HEK293 (cell line): ENCODE measurements around the gene GNLY.

ENCODE experiments used
- CTCF ChIA-PET: fragments of 350-600 bp; formaldehyde crosslinking; extraction: SDS; loops from one replicate; lab custom pipeline; 2021; ENCODE audit warnings: antibody characterized with exemption; lab: Yijun Ruan, JAX
- POLR2A ChIA-PET: fragments of 300-600 bp; formaldehyde crosslinking; extraction: SDS; loops from one replicate; lab custom pipeline; 2020; ENCODE audit warnings: antibody characterized with exemption, inconsistent platforms; lab: Yijun Ruan, JAX
- H3K27ac ChIP-seq: fragments of 200-500 bp; sonication (Bioruptor generic); 2 replicates; pipeline ENCODE4 v1.5.1; 2014; ENCODE audit warnings: low read depth, low read length, control low read depth, inconsistent platforms; ENCODE audit errors: extremely low read depth
- H3K36me3 ChIP-seq, 2 experiments: fragments of 200-500 bp in 1 of 2; sonication (Bioruptor generic) in 1 of 2; 1 replicate in 1 of 2; 2 replicates in 1 of 2; pipeline ENCODE4 v1.5.1; 2014 to 2017; ENCODE audit warnings: inconsistent platforms in 2 of 2, low read length in 2 of 2; ENCODE audit not compliant: control insufficient read depth in 2 of 2, insufficient read depth in 1 of 2
- H3K4me1 ChIP-seq: fragments of 200-500 bp; sonication (Bioruptor generic); 2 replicates; pipeline ENCODE4 v1.5.1; 2014; ENCODE audit warnings: mild to moderate bottlenecking, low read length, inconsistent platforms; ENCODE audit not compliant: control insufficient read depth, insufficient read depth
- H3K4me3 ChIP-seq: 2 replicates; pipeline ENCODE4 v1.5.1; 2011; ENCODE audit warnings: low read depth, mild to moderate bottlenecking, control low read depth, low read length, moderate library complexity
- H3K9me3 ChIP-seq: fragments of 200-500 bp; sonication (Bioruptor generic); 2 replicates; pipeline ENCODE4 v1.5.1; 2014; ENCODE audit warnings: low read depth, low read length, inconsistent platforms; ENCODE audit not compliant: control insufficient read depth, insufficient read depth
- GLI2 ChIP-seq: fragments of 450-650 bp; formaldehyde crosslinking; IDR thresholded peaks from 2 replicates; pipeline ENCODE4; 2017; ENCODE audit warnings: missing biosample characterization, missing genetic modification characterization, low read depth, borderline replicate concordance
- GLI4 ChIP-seq: fragments of 450-650 bp; formaldehyde crosslinking; IDR thresholded peaks from 2 replicates; pipeline ENCODE4 v1.5.1; 2016; ENCODE audit warnings: missing biosample characterization, missing genetic modification characterization
- MZF1 ChIP-seq: fragments of 450-650 bp; formaldehyde crosslinking; IDR thresholded peaks from 2 replicates; pipeline ENCODE4 v1.5.1; 2017; ENCODE audit warnings: missing biosample characterization, missing genetic modification characterization, borderline replicate concordance
- SALL2 ChIP-seq: fragments of 450-650 bp; formaldehyde crosslinking; IDR thresholded peaks from 2 replicates; pipeline ENCODE4 v1.5.0; 2017; ENCODE audit warnings: missing biosample characterization, mild to moderate bottlenecking, missing genetic modification characterization, borderline replicate concordance
- SP2 ChIP-seq: fragments of 450-650 bp; formaldehyde crosslinking; IDR thresholded peaks from 2 replicates; pipeline ENCODE4 v1.5.1; 2016; ENCODE audit warnings: missing biosample characterization, missing genetic modification characterization
- SP3 ChIP-seq: fragments of 450-650 bp; formaldehyde crosslinking; IDR thresholded peaks from 2 replicates; pipeline ENCODE4 v1.5.1; 2016; ENCODE audit warnings: missing biosample characterization, missing genetic modification characterization
- ZEB2 ChIP-seq: fragments of 450-650 bp; formaldehyde crosslinking; IDR thresholded peaks from 2 replicates; pipeline ENCODE4 v1.5.1; 2016; ENCODE audit warnings: missing biosample characterization, missing genetic modification characterization
- ZNF133 ChIP-seq: fragments of 450-650 bp; formaldehyde crosslinking; IDR thresholded peaks from 2 replicates; pipeline ENCODE4 v1.5.1; 2016; ENCODE audit warnings: missing biosample characterization, missing genetic modification characterization
- ZNF169 ChIP-seq: fragments of 450-650 bp; formaldehyde crosslinking; IDR thresholded peaks from 2 replicates; pipeline ENCODE4 v1.5.1; 2016; ENCODE audit warnings: missing biosample characterization, missing genetic modification characterization
- ZNF366 ChIP-seq: fragments of 450-650 bp; formaldehyde crosslinking; conservative IDR thresholded peaks from 2 replicates; pipeline ENCODE4 v1.5.1; 2016; ENCODE audit warnings: missing biosample characterization, missing genetic modification characterization
- ZNF514 ChIP-seq: fragments of 450-650 bp; formaldehyde crosslinking; IDR thresholded peaks from 2 replicates; pipeline ENCODE4 v1.5.1; 2016; ENCODE audit warnings: missing biosample characterization, missing genetic modification characterization
- ZNF529 ChIP-seq: fragments of 450-650 bp; formaldehyde crosslinking; IDR thresholded peaks from 2 replicates; pipeline ENCODE4 v1.5.1; 2017; ENCODE audit warnings: missing genetic modification characterization, missing biosample characterization; ENCODE audit not compliant: insufficient replicate concordance
- ZNF561 ChIP-seq: fragments of 450-650 bp; IDR thresholded peaks from 2 replicates; pipeline ENCODE4 v1.5.1; 2018; ENCODE audit warnings: missing biosample characterization, missing genetic modification characterization, borderline replicate concordance
- ZNF785 ChIP-seq: fragments of 450-650 bp; formaldehyde crosslinking; IDR thresholded peaks from 2 replicates; pipeline ENCODE4 v1.5.1; 2016; ENCODE audit warnings: missing biosample characterization, missing genetic modification characterization
- ZNF830 ChIP-seq: fragments of 450-650 bp; IDR thresholded peaks from 2 replicates; pipeline ENCODE4 v1.5.0; 2018; ENCODE audit warnings: missing biosample characterization, missing genetic modification characterization, low read depth, mild to moderate bottlenecking, moderate library complexity
- TF ChIP-seq, protein P1 (sequence below): fragments of 450-650 bp; formaldehyde crosslinking; IDR thresholded peaks from 2 replicates; pipeline ENCODE4 v1.5.1; 2016; ENCODE audit warnings: missing biosample characterization, missing genetic modification characterization
- TF ChIP-seq, protein P2 (sequence below): IDR thresholded peaks from 2 replicates; pipeline ENCODE4 v1.6.1; 2011; ENCODE audit warnings: mild to moderate bottlenecking, low read depth, low read length, borderline replicate concordance
- TF ChIP-seq, protein P3 (sequence below): fragments of 450-650 bp; formaldehyde crosslinking; IDR thresholded peaks from 2 replicates; pipeline ENCODE4 v1.5.1; 2016; ENCODE audit warnings: missing biosample characterization, missing genetic modification characterization
- TF ChIP-seq, protein P4 (sequence below): fragments of 450-650 bp; formaldehyde crosslinking; IDR thresholded peaks from 2 replicates; pipeline ENCODE4 v1.5.1; 2017; ENCODE audit warnings: missing biosample characterization, missing genetic modification characterization

Gene GNLY

DNA sequence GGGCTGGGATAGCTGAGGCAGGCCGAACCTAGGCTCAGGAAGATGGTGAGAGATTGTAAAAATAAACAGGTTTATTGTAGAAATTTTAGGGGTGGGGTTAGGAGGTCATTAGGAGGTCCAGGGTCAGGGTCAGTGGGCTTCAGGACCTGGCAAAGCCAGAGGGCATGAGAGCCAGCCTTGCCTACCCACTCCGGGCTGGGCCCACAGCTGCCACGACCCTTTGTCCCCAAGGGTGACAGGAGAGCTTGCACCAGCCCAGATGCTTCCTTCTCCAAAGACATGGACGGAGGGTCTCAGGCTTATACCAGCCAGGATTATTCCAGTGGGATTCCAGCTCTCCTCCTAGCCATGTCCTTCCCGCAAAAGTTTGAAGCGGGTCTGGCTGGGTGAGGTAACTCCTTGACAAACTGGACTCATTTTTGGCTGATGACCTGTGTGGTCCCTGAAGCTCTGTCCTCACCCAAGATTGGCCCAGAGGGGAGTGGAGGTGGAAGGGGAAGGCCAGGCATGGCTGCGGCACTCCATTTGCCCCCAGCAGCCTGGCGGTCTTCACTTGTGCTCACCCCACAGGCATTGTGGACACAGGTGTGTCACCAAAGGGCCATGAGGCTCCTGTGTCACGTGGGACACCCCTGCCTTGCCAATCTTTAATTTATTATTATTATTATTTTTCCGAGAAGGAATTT is 35.8 kb downstream of the GNLY start:
- no peak overlapping the region for H3K4me3 ChIP-seq
- peaks cover 2% of the 10 kb centered on the region for H3K4me1 ChIP-seq
- H3K27ac ChIP-seq, result no peak overlapping the region
- no peaks in the 10 kb centered on the region for H3K36me3 ChIP-seq
- H3K9me3 ChIP-seq, result no peaks in the 10 kb centered on the region
- ChIA-PET POLR2A (no interaction called here), CTCF (interaction anchor here (0.7 to 2.5 kb wide), 17 partner anchors 10 to 97 kb away, joined by 3 to 141 read pairs (median 15); partner anchors contain the start of gene ATOH8)
- TF ChIP-seq, protein P1, sequence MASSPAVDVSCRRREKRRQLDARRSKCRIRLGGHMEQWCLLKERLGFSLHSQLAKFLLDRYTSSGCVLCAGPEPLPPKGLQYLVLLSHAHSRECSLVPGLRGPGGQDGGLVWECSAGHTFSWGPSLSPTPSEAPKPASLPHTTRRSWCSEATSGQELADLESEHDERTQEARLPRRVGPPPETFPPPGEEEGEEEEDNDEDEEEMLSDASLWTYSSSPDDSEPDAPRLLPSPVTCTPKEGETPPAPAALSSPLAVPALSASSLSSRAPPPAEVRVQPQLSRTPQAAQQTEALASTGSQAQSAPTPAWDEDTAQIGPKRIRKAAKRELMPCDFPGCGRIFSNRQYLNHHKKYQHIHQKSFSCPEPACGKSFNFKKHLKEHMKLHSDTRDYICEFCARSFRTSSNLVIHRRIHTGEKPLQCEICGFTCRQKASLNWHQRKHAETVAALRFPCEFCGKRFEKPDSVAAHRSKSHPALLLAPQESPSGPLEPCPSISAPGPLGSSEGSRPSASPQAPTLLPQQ (tag by site-specific recombination), result no peak
- TF ChIP-seq ZNF529 (tag by site-specific recombination), result no peak
- no peak for TF ChIP-seq ZNF366
- no peak for TF ChIP-seq ZNF169 (tag by site-specific recombination)
- no peak for TF ChIP-seq ZEB2 (tag by site-specific recombination)
- no peak for TF ChIP-seq ZNF514 (tag by site-specific recombination)
- TF ChIP-seq MZF1 (tag by site-specific recombination), result no peak
- no peak for TF ChIP-seq ZNF830 (tag by site-specific recombination)
- TF ChIP-seq, protein P2, sequence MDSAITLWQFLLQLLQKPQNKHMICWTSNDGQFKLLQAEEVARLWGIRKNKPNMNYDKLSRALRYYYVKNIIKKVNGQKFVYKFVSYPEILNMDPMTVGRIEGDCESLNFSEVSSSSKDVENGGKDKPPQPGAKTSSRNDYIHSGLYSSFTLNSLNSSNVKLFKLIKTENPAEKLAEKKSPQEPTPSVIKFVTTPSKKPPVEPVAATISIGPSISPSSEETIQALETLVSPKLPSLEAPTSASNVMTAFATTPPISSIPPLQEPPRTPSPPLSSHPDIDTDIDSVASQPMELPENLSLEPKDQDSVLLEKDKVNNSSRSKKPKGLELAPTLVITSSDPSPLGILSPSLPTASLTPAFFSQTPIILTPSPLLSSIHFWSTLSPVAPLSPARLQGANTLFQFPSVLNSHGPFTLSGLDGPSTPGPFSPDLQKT, result no peak
- TF ChIP-seq GLI4, result no peak
- no peak for TF ChIP-seq SALL2 (tag by site-specific recombination)
- TF ChIP-seq ZNF133, result no peak
- no peak for TF ChIP-seq ZNF561 (tag by site-specific recombination)
- TF ChIP-seq SP2 (tag by site-specific recombination), result no peak
- TF ChIP-seq, protein P3, sequence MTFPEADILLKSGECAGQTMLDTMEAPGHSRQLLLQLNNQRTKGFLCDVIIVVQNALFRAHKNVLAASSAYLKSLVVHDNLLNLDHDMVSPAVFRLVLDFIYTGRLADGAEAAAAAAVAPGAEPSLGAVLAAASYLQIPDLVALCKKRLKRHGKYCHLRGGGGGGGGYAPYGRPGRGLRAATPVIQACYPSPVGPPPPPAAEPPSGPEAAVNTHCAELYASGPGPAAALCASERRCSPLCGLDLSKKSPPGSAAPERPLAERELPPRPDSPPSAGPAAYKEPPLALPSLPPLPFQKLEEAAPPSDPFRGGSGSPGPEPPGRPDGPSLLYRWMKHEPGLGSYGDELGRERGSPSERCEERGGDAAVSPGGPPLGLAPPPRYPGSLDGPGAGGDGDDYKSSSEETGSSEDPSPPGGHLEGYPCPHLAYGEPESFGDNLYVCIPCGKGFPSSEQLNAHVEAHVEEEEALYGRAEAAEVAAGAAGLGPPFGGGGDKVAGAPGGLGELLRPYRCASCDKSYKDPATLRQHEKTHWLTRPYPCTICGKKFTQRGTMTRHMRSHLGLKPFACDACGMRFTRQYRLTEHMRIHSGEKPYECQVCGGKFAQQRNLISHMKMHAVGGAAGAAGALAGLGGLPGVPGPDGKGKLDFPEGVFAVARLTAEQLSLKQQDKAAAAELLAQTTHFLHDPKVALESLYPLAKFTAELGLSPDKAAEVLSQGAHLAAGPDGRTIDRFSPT (tag by site-specific recombination), result no peak

DNA sequence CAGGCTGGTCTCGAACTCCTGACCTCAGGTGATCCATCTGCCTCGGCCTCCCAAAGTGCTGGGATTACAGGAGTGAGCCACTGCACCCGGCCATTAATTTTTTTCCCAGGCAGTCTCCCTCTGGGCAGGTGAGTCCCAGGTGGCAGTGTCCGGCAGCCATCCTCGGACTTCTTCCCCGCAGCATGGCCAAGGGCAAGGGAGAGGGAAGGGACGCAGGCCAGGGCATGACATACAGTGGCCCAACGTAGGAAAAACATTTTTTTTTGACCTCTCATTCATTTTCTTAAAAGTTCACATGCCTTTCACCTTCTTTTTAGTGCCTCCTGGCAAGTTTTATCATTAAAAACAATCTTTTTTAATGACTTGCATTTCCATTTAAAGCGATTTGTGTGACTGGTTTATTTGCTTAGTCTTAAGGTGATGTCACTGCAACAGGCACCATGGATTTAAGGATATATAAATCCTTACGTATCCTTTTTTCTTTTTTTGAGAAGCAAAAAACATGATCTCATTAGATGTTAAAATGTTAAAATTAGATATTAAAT is 36.6 kb downstream of the GNLY start:
- no peaks in the 10 kb centered on the region for H3K36me3 ChIP-seq
- TF ChIP-seq SP3 (no peak), GLI2 (tag by site-specific recombination) (no peak), ZNF785 (tag by site-specific recombination) (no peak)
- TF ChIP-seq, protein P4, sequence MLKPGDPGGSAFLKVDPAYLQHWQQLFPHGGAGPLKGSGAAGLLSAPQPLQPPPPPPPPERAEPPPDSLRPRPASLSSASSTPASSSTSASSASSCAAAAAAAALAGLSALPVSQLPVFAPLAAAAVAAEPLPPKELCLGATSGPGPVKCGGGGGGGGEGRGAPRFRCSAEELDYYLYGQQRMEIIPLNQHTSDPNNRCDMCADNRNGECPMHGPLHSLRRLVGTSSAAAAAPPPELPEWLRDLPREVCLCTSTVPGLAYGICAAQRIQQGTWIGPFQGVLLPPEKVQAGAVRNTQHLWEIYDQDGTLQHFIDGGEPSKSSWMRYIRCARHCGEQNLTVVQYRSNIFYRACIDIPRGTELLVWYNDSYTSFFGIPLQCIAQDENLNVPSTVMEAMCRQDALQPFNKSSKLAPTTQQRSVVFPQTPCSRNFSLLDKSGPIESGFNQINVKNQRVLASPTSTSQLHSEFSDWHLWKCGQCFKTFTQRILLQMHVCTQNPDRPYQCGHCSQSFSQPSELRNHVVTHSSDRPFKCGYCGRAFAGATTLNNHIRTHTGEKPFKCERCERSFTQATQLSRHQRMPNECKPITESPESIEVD (tag by site-specific recombination), result 0 out of 2 replicates have a peak, but pooled peaks have one; percentile 13
- TF ChIP-seq, all 188 proteins: peak for 1
- Histone ChIP-seq H3K9me3 (no peaks in the 10 kb centered on the region), H3K4me1 (peaks cover 2% of the 10 kb centered on the region), H3K27ac (no peak overlapping the region), H3K4me3 (no peak overlapping the region)
- CTCF ChIA-PET, result interaction anchor here (2.2 to 2.5 kb wide), 4 partner anchors 11 to 89 kb away, joined by 11 to 141 read pairs (median 37); partner anchors contain the start of gene ATOH8
- POLR2A ChIA-PET, result no interaction called here
